Epithelial cell of esophagus (primary cell): ENCODE data around the gene CBFA2T3.

Experiments
- DNase-seq: peaks from one replicate; pipeline ENCODE4 v3.0.0; 2010; ENCODE audit warnings: low read depth
- H3K4me3 ChIP-seq: 2 replicates; pipeline ENCODE4 v1.5.1; 2011; ENCODE audit warnings: mild to moderate bottlenecking, low read length, control low read depth
- CTCF ChIP-seq: IDR thresholded peaks from 2 replicates; pipeline ENCODE4 v1.5.1; 2011; ENCODE audit warnings: low read depth, mild to moderate bottlenecking, low read length, control low read depth, inconsistent platforms; ENCODE audit not compliant: insufficient read depth; ENCODE audit errors: missing control alignments

CBFA2T3 gene

DNA sequence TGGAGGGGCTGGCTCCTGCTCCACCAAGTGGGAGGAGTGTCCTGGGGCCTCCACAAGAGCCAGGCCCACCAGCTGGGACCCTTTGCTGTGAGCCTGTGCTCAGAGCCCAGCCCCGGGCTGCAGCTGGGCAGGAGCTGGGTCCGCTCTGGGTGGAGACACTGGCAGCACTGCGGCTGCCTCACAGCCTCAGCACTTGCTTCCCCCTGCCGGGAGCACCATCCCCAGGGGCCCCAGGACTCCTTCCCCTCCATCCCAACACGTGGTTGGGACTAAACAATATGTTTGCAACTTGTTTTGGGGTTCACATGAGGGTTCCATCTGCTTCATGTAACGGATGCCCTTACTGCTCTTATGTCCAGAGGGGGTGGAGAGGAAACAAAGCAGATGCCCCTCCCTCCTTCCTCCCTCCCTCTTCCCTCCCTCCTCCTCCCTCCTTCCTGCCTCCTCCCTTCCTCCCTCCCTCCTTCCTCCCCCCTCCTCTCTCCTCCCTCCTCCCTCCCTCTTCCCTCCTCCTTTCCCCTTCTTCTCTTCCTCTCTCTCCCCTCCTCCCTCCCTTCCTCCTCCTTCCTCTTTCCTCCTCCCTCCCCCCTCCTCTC lies 16.3 kb upstream of the CBFA2T3 start:
- TF ChIP-seq CTCF: no peak
- H3K4me3 ChIP-seq: no peak overlapping the region
- no peak for DNase-seq

- TF ChIP-seq CTCF: no peak
- H3K4me3 ChIP-seq: no peak overlapping the region
- no peak for DNase-seq
Measured at GRCh38 chr16:88992351-88993165, 15.6 kb upstream of the CBFA2T3 start.

- no peak for TF ChIP-seq CTCF
- no peak for DNase-seq
Measured at GRCh38 chr16:88991813-88992350, 14.9 kb upstream of the CBFA2T3 start.

GRCh38 chr16:88989852-88990547 lies 13.0 kb upstream of the CBFA2T3 start:
- no peak overlapping the region for H3K4me3 ChIP-seq
- no peak for DNase-seq
- TF ChIP-seq CTCF: no peak

More at GRCh38 chr16:88991813-88992350, 14.9 kb upstream of the CBFA2T3 start:
- no peak overlapping the region for H3K4me3 ChIP-seq

GRCh38 chr16:88988980-88989811 lies 12.2 kb upstream of the CBFA2T3 start:
- TF ChIP-seq CTCF: no peak
- H3K4me3 ChIP-seq: no peak overlapping the region
- no peak for DNase-seq

- H3K4me3 ChIP-seq: no peak overlapping the region
- DNase-seq: no peak
- no peak for TF ChIP-seq CTCF
Measured at GRCh38 chr16:88985521-88985920, 8.5 kb upstream of the CBFA2T3 start.
